HepG2 (cell line): Measurements from ENCODE around the gene AKIP1.

Experiments used
- ARHGAP35 ChIP-seq: sonication (generic); formaldehyde crosslinking; IDR thresholded peaks from 2 replicates; pipeline ENCODE4 v1.9.0; 2022; ENCODE audit warnings: mild to moderate bottlenecking, inconsistent platforms, moderate library complexity, missing genetic modification reagents, borderline replicate concordance
- ARNT ChIP-seq: fragments of 450-650 bp; IDR thresholded peaks from 2 replicates; pipeline ENCODE4 v1.6.1; 2017
- CTCF ChIP-seq: sonication (generic); formaldehyde crosslinking; IDR thresholded peaks from 2 replicates; pipeline ENCODE4 v1.5.0; 2020; ENCODE audit warnings: mild to moderate bottlenecking, missing genetic modification reagents, moderate library complexity
- EEA1 ChIP-seq: sonication (generic); formaldehyde crosslinking; IDR thresholded peaks from 2 replicates; pipeline ENCODE4 v1.5.1; 2020; ENCODE audit warnings: mild to moderate bottlenecking, missing genetic modification reagents, borderline replicate concordance
- ETV6 ChIP-seq: sonication (generic); formaldehyde crosslinking; conservative IDR thresholded peaks from 2 replicates; pipeline ENCODE4 v1.4.0; 2020; ENCODE audit warnings: missing genetic modification reagents
- EZH2 ChIP-seq: conservative IDR thresholded peaks from 2 replicates; pipeline ENCODE4 v1.6.1; 2012; ENCODE audit warnings: mild to moderate bottlenecking, low read depth, low read length, moderate library complexity
- HMG20A ChIP-seq: IDR thresholded peaks from 2 replicates; pipeline ENCODE4 v1.6.1; 2016; ENCODE audit warnings: borderline replicate concordance
- JUNB ChIP-seq: sonication (generic); formaldehyde crosslinking; IDR thresholded peaks from 2 replicates; pipeline ENCODE4 v1.8.0; 2022; ENCODE audit warnings: missing genetic modification reagents, mild to moderate bottlenecking, borderline replicate concordance
- SIN3A ChIP-seq: IDR thresholded peaks from 2 replicates; pipeline ENCODE4 v1.6.1; 2011; ENCODE audit warnings: low read depth, mild to moderate bottlenecking, control low read depth, low read length, borderline replicate concordance
- TAF1 ChIP-seq: sonication (generic); formaldehyde crosslinking; IDR thresholded peaks from 2 replicates; pipeline ENCODE4 v1.4.0; 2020; ENCODE audit warnings: missing genetic modification reagents

GRCh38 chr11:8942518-8943066 is 31.6 kb downstream of the AKIP1 start, which contains the start of gene ASCL3:
- no peak for TF ChIP-seq HMG20A (CRISPR knock-in tag)
- no peak for TF ChIP-seq ETV6 (CRISPR knock-in tag)
- TF ChIP-seq EEA1 (CRISPR knock-in tag) = no peak
- no peak for TF ChIP-seq CTCF (CRISPR knock-in tag)
- TF ChIP-seq ARHGAP35 (CRISPR knock-in tag) = no peak
- no peak for TF ChIP-seq ARNT
- TF ChIP-seq EZH2 = no peak
- no peak for TF ChIP-seq JUNB (CRISPR knock-in tag)
- no peak for TF ChIP-seq TAF1
- no peak for TF ChIP-seq SIN3A
